ENCODE results near the gene CHST15. TPM values are rescaled to one million over a fixed set of nuclear protein-coding genes. Genes with fewer than 3 reads are reported as not detected.

Gene CHST15
- total and polyA plus RNA-seq, 2 of the 13 experiments (the other 11 are each of a cell fraction or from before 2014, with no cell fraction given), result 1.4 to 94.7 TPM

- TF ChIP-seq NCOA2 (CRISPR knock-in tag; IDR thresholded peaks at IDR 0.05) (peak; percentile 43; the same call in 1 of the 2 replicates), CREM (IDR thresholded peaks at IDR 0.05) (no peak), CREM (CRISPR knock-in tag; IDR thresholded peaks at IDR 0.05) (no peak), ATF4 (CRISPR knock-in tag; IDR thresholded peaks at IDR 0.05) (no peak), U2AF2 (IDR thresholded peaks at IDR 0.05; ENCODE audit: low read depth, low read length) (no peak), ZMYM4 (CRISPR knock-in tag; IDR thresholded peaks at IDR 0.05) (no peak), RAD21 (CRISPR knock-in tag; IDR thresholded peaks at IDR 0.05) (no peak), ZNF619 (CRISPR knock-in tag; IDR thresholded peaks at IDR 0.05) (no peak), ZNF770 (CRISPR knock-in tag; IDR thresholded peaks at IDR 0.05) (no peak), ZBTB1 (CRISPR knock-in tag; IDR thresholded peaks at IDR 0.05; ENCODE audit: borderline replicate concordance) (no peak), ZNF335 (CRISPR knock-in tag; IDR thresholded peaks at IDR 0.05) (no peak), GTF3A (CRISPR knock-in tag; conservative IDR thresholded peaks at IDR 0.05) (no peak), IRF1 (CRISPR knock-in tag; IDR thresholded peaks at IDR 0.05; ENCODE audit: low read depth) (no peak), SPEN (CRISPR knock-in tag; IDR thresholded peaks at IDR 0.05; ENCODE audit: low read depth) (no peak), ZNF75D (CRISPR knock-in tag; IDR thresholded peaks at IDR 0.05; ENCODE audit: borderline replicate concordance) (no peak), POLR2AphosphoS5 (IDR thresholded peaks at IDR 0.05; ENCODE audit: low read depth, low read length) (no peak), ZNF704 (CRISPR knock-in tag; IDR thresholded peaks at IDR 0.05; ENCODE audit: borderline replicate concordance) (no peak), ZNF33A (CRISPR knock-in tag; IDR thresholded peaks at IDR 0.05; ENCODE audit: borderline replicate concordance) (no peak), HMGXB3 (CRISPR knock-in tag; IDR thresholded peaks at IDR 0.05; ENCODE audit: borderline replicate concordance) (no peak), ZNF543 (CRISPR knock-in tag; IDR thresholded peaks at IDR 0.05) (no peak), ATRX (CRISPR knock-in tag; IDR thresholded peaks at IDR 0.05; ENCODE audit: borderline replicate concordance) (no peak)
Measured at GRCh38 chr10:124063750-124064603, 29.4 kb downstream of the CHST15 start (continued).

Data from HepG2 (cell line).